HG03432 (cell line): ENCODE results near the gene NAA35.
"Not testable (repeated sequence)": the region's sequence is repeated elsewhere in the genome, so short reads cannot be mapped to it uniquely, and the experiment has no call there.

Experiments
- ATAC-seq: cut with Tn5 transposase; IDR thresholded peaks from one replicate; pipeline ENCODE4 v1.9.1; 2021; ENCODE audit warnings: mild to moderate bottlenecking, moderate library complexity; ENCODE audit not compliant: unreplicated experiment

Gene NAA35

DNA sequence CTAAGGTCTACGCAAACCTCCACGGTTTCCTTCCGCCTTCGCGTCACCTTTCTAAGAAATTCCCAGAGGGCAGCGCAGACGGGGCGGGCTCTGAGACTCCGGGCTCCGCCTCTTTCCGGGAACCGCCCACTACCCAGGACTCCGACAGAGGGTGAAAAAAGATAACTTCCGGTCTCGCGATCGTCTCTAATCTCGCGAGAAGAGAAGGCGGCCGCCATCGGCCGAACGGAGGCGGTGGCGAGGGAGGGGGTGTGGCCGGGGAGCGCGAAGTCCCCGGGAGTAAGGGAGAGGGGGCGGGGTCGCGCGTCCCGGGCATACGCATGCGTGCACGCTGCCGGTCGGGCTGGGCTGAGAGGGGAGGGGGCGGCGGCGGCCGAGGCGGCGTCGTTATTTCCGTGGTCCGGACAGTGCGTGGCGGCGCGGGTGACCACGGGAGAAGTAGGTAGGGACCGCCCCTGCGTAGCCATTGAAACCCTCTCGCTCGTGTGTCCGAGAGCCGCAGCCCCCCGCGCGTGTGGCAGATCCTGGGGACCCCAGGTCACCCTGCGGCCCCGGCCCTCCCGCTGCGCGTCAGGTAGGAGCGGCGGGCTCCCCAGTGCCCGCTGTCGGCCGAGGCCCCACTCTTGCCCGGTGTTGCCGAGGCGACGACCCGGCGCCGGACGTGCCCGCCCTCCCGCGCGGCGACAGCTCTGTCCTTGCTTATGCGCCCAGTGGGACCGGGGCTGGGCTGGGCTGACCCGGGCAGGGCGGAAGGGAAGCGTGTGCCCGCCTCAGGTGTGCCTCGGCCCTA lies at the start of gene NAA35:
Gene NAA35 (plus strand): TSS at position 315 of the 790 bp plus-strand sequence. CDS start 1,014 bp downstream, outside the sequence.
- ATAC-seq = peak; percentile 92

DNA sequence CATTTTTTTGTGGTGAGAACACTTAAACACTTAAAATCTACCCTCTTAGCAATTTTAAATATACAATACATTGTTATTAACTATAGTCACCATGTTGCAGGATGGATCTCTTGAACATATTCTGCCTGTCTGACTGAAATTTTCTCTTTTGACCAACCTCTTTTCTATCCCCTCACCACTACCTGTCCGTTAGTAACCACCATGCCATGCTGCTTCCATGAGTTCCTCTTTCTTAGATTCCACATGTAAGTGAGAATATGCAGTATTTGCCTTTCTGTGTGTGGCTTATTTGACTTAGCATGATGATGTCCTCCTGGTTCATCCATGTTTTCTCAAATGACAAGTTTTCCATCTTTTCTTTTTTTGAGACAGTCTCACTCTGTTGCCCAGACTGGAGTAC lies 48.5 kb upstream of the NAA35 start:
- ATAC-seq = no peak

DNA sequence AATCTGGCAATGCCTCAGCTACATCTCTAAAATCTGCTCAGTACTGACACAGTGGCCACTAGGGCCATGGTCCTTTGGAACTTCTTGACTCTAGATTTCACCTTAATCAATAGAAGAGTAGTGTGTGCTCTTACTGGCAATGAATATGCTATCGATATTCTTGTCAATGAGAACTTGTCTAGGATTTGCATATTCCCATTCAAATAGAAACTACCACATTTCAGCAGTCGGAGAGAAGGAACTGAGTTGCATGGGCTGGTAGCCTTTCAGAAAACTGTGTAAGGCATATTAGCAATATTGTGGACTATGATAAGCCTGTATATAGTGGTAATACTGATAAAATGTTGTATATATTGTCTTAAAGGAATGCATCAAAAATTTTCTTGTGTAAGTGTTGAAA lies 45.3 kb upstream of the NAA35 start:
- ATAC-seq = no peak

DNA sequence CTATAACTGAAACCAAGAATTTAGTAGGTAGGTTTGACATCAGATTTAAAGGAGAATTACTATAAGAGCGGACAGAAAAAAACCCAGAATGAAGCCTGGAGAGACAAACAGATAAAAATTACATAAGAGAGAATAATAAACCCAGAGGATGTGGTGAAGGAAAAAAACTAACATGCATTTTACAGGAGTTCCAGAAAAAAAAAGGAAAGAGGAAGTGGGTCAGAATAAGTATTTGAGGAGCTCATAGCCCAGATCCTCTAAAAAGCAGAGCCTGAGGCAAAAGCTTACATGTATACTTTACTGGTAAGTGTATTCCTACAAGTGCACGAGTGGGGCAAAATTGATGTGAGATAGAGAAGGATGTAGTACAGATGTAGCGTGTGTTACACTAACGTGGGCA lies 43.1 kb upstream of the NAA35 start:
- ATAC-seq = no peak

DNA sequence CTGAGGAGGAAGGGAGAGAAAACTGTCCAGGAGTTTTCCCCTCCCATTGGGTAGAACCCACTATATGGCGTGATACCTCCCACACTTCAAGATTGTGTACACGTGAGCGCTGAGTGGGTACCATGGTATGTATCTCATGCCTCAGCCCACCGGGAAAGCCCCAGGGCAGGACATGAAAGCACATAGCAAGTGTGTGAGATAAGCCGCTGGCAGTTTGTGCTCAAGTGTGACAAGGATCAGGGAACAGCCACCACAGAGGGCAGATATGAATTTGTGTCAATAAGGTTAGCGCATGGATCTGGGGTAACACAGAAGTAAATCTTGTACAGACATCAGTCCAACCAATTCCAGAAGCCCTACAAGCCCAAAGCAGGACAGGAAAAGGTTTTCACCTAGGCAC lies 42.6 kb upstream of the NAA35 start:
- no peak for ATAC-seq

DNA sequence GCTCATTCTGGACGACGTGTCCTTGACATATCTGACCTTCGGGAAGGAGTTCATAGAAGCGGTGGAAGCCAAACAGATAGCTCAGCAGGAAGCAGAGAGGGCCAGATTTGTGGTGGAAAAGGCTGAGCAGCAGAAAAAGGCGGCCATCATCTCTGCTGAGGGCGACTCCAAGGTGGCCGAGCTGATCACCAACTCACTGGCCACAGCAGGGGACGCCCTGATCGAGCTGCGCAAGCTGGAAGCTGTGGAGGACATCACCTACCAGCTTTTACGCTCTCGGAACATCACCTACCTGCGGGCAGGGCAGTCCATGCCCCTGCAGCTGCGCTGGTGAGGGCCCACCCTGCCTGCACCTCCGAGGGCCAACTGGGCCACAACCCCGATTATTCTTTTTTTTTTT lies 41.6 kb upstream of the NAA35 start:
- ATAC-seq = no peak

DNA sequence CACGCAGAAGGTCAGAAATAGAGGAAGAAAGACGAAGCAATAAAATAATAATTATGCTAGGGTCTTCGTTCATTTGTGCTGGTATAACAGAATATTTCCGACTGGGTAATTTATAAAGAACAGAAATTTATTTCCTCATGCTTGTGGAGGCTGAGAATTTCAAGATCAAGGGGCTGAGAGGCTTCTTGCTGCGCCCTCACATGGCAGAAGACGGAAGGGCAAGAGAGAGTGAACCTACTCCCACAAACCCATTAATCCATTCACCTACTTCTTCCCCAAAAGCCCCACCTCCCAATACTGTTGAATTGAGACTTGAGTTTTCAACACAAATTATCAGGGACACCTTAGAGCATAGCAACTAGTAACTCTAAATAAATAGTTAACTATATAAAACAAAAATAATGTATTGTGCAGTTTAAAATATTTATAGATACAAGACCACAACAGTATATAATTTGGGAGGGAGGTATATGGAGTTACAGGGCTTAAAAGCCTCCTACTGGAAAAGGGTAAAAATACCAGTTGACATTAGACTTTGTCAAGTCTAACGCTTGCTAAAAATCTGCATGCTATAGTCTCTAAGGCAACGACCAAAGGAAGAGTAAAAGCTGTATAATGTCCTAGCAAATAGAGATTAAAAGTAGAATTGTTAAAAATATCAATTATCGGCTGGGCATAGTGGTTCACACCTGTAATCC lies 40.3 kb upstream of the NAA35 start:
- ATAC-seq = peak; percentile 52

DNA sequence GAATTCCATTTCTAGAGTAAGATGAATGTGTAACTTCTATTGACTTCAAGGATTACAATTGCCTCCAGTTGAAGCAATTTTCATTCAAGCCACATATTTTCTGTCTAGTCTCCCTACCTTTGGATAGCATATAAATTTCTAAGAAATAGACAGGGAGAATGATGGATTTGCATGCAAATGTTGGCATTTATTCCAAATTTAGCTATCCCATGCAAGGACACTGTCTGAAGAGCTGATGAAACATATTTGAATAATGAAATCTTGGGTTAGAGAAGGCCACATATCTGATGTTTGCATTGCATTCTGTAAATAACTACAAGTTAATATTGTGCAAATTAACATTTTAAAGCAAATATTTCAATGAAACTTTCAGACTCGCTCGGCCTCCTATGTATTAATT lies 36.0 kb upstream of the NAA35 start:
- ATAC-seq = no peak

DNA sequence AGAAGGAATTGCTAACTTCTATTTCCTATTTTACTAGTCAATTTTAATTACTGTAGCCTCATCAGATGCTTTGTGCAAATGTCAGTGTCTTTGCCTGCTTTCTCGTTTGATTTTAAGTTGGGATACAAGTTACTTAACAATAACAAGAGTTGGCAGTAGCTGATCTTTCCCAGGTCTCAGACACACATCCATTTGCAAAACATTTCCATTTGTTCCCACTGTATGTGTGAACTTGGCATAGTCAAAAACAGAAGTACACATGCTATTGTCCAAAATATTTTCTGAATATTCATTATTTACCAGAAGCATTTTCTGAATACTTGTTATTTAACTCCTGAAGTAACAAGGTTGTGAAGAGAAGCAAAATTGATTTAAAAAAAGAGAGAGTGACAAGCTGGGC lies 35.0 kb upstream of the NAA35 start:
- no peak for ATAC-seq

DNA sequence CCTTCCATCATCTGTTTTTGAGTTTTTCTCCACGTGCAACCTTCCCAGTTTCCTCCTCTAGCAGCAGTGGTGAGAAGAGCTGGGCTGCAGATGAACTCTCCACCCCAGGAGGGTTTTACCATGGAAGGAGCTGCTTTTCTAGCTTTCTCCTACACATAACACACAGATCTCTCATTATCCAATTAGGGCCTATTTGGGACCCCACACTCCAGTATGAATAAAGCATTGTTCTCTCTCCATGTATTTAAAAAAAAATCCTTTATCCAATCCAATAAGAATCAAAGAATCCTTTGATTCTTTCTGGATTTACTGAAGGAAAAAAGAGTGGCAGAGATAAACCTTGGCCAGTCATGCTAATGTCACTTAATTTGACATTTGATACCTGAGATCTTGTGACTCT lies 31.6 kb upstream of the NAA35 start:
- no peak for ATAC-seq

DNA sequence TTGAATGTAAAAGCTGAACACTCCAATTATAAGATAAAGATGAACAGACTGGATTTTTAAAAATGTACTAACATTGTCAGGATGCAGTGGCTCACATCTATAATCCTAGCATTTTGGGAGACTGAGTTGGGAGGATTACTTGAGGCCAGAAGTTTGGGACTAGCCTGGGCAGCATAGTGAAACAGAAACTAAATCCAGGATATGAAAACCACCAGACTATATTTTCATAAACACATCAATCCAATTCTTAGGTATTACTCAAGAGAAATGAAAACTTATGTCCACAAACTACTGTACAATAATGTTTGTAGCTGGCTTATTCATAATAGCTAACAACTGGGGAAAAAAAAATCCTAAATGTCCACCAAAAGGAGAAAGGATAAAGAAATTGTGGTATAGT lies 26.8 kb upstream of the NAA35 start:
- no peak for ATAC-seq

DNA sequence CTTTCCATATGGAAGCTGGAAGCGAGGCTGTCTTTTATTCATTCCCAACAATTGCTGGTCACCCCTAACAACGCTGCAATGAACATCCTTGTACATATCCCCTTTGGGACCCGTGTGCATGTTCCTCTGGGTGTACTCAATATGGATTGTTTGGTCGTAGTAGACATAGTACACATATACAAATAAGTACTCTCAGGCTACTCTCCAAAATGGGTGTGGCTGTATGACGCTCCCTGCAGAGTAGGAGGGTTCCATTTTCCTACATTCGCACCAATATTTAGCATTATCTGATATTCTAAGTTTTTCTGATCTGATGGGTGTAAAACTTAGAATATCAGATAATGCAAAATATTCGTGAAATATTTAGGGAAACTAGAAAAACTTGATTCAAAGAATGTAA lies 23.2 kb upstream of the NAA35 start:
- no peak for ATAC-seq

DNA sequence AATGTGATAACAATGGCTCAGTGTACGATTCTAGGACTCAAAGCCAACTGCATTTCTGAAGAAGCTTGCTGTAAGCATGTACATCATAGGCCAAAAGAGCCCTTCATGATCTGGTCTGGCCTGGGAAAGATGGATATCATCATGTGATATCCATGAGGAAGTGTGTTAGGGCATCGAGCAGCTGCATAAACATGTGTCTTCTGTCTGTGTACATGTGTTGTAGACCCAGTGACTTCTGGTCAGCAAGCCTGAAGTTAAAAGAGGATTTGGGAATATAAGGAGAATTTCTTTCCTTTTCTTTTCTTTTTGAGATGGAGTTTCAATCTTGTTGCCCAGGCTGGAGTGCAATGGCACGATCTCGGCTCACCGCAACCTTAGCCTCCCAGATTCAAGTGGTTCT lies 15.5 kb upstream of the NAA35 start:
- no peak for ATAC-seq

DNA sequence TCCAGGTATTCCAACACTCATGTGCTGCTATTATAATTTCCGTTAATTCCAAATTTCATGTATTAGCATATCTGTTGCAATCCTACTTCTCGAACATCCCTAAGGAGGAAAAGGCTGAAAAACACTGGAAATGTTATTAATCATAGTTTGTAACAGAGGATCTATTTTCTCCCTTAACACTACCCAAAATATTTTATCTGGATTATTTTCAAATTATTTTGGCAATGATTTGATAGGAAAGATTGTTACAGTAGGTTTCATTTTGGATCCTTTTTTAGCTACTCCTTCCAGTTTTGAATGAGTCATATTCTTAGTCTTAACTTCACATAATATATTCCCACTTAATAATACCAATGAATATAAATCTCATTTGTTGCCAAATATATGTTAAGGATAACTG lies 13.9 kb upstream of the NAA35 start:
- no peak for ATAC-seq

DNA sequence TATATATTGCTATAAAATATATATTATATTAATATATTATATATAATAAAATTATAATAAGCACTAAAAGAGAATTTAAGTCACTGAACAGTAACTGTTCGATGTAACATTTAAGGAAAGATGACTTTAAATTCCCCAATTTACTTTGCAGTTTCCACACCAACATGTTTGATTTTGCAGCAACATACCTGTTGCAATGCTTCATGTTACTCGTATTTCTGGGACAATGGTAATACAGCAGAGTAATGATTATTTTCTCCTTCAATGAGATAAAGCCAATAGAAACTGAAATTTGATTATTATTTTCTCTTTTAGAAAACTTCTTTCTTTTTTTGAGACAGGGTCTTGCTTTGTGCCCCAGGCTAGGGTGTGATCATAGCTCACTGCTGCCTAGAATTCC lies 9.5 kb upstream of the NAA35 start:
- ATAC-seq = no peak

DNA sequence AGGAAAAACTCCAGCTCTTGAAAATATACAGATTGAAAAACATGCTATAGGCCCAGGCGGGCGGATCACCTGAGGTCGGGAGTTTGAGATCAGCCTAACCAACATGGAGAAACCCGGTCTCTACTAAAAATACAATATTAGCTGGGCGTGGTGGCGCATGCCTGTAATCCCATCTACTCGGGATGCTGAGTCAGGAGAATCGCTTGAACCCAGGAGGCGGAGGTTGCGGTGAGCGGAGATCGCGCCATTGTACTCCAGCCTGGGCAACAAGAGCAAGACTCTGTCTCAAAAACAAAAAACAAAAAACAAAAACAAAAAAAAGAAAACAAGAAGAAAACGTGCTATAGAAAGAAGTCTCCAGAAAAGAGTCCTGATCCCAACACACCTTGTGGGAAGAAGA lies 5.0 kb upstream of the NAA35 start:
- not testable (repeated sequence) for ATAC-seq

DNA sequence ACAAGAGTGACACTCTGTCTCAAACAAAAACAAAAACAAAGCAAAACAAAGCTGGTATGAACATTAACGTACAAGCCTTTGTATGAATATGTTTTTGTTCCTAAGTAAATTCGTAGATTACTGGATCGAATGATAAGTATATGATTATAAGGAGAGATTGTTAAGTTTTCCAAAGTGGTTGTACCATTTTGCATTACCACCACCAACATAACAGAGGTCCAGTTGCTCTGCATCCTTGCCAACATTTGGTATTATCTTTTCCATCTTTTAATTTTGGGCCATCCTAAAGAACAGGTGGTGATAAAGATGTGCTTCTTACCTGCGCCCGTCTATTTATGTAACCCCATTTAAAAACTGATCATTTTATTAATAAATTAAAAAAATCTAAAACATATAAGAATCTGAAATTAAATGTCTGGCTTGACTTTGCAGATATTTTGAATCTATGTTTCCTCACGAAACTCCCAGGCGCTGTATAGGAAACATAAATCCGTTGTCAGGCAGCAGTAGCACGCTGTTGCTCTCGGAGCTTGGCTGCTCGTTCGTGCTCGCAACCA lies 593 bp upstream of the NAA35 start:
- no peak for ATAC-seq

DNA sequence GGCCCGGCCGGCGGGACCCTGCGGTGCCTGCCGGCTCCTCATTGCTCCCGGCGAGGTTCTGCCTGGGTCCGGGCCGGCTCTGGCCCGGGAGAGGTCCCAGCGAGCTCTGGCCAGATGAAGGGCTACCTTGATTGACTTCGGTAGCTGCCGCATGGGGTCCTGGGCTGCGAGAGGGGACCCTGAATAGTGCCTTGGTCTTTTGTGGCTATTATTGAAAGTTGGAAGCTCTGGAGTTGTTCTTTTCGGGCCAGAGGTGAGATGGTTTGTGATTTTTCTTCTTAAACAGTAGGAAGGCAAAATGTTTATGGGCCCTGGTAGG lies 635 bp downstream of the NAA35 start:
- no peak for ATAC-seq

DNA sequence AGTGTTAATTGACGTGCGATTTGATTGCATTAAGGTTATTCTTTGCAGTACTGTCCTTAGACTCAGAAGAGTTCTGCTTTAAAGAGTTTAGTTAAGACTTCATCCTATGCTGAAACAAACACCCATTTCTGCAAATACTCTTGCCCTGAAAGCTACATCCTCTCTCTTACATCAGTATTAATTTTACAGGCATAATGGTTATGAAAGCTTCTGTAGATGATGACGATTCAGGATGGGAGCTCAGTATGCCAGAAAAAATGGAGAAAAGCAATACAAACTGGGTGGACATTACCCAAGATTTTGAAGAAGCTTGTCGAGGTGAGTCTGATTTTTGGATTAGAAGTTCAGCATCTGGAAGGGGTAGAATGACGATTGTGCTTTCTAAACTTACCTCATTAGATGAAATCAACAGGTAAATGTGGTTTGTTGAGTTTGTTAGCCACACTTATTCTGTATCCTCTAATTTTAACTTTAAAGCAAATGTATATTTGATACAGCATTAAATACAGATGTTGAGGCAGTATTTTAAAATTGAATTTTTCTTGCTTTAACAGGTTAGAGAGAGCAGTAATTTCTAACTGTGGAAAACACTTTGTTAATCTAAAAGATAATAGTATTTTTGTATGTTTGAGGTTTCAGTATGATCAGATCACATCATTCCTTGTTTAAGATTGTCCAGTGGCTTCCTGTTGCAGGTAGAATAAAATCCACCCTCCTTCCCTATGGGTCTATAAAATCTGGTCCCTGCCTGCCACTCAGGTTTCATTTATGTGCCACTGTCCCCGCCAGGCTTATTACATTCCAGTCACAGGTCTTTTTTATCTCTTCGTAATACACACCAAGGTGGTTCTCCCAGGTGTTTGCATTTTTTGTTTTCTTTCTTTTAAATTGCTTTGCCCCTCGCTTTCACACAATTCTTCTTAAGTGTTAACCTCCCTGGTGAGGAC lies 1.3 kb downstream of the NAA35 start:
- ATAC-seq = no peak

DNA sequence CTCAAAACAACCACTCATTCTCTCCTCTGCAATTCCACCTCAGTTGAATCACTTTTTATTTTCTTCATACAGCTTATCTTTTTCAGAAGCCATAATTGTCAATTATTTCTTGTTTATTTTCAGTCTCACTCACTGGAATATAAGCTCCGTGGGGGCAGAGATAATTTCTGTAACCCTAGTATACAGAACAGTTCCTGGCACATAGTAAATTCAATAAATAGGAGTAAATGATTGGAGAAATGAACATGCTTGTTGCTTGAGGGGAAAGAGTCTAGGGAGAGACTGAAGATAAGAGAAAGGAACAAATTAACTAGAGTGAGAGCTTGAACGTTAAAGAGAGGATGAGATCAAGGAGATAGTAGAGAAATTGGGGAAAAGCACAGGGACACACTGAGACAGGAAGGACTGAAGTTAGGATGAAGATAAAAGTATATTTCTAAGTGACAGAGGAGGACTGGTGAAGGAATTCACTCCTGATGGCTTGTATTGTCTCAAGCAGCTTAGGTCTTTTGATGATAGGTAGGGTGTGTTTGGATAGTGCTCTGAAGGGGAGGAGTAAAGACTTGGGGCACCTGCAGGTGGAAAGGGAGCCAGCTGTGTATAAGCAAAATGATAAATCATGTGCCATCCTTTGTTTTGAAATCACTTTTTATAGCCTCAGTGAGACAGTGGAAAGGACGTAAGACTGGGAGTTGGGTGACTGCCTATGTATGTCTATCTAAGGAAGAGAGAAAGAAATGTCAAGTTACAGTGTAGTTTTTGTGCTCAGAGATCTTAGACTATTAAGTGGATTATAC lies 2.2 kb downstream of the NAA35 start:
- ATAC-seq = no peak
